PC-3 (cell line): ENCODE measurements around the gene BPIFB1. TPM values are rescaled to one million over a fixed set of nuclear protein-coding genes. Genes with fewer than 3 reads are reported as not detected.

Experiments
- ATAC-seq: fragments of 200-7000 bp; cut with Tn5 transposase; 2 replicates; pipeline ENCODE4 v1.9.1; 2020; ENCODE audit warnings: mild to moderate bottlenecking, moderate library complexity
- BruUV-seq: library from RNA; stranded (reverse); fragments of 400-500 nt; replicated peaks from 2 replicates; lab custom pipeline; 2021; lab: Mats Ljungman, UMichigan
- CTCF ChIA-PET: fragments of 300-600 bp; sonication (Branson Sonifier 250); formaldehyde crosslinking; loops from one replicate; lab custom pipeline; 2022; ENCODE audit warnings: antibody characterized with exemption; lab: Charles Lee
- POLR2A ChIA-PET: fragments of 300-600 bp; sonication (Branson Sonifier 250); formaldehyde crosslinking; loops from one replicate; lab custom pipeline; 2022; ENCODE audit warnings: antibody characterized with exemption; ENCODE audit not compliant: unreplicated experiment; lab: Charles Lee
- DNase-seq: peaks from one replicate; pipeline ENCODE4 v3.0.0-alpha.2; 2015
- H2AFZ ChIP-seq: fragments of 300-600 bp; sonication (generic); 2 replicates; pipeline ENCODE4 v1.6.0; 2016; ENCODE audit warnings: antibody characterized with exemption, low read length
- H3F3A ChIP-seq: fragments of 300-600 bp; sonication (generic); one replicate; pipeline ENCODE4 v1.6.0; 2017; ENCODE audit warnings: antibody characterized with exemption, low read length, control low read depth, mild to moderate bottlenecking; ENCODE audit not compliant: unreplicated experiment
- H3K27ac ChIP-seq: fragments of 300-600 bp; sonication (generic); 2 replicates; pipeline ENCODE4 v1.5.1; 2016; ENCODE audit warnings: mild to moderate bottlenecking, low read length
- H3K27me3 ChIP-seq: fragments of 300-600 bp; sonication (generic); 2 replicates; pipeline ENCODE4 v1.6.1; 2016; ENCODE audit warnings: low read length, mixed read lengths
- H3K36me3 ChIP-seq: fragments of 300-600 bp; sonication (generic); 2 replicates; pipeline ENCODE4 v1.6.1; 2016; ENCODE audit warnings: low read depth, mixed run types, low read length, mixed read lengths
- H3K4me1 ChIP-seq: fragments of 300-600 bp; sonication (generic); 2 replicates; pipeline ENCODE4 v1.5.1; 2016; ENCODE audit warnings: low read length; ENCODE audit not compliant: insufficient read depth
- H3K4me2 ChIP-seq: fragments of 300-600 bp; sonication (generic); 2 replicates; pipeline ENCODE4 v1.6.0; 2016; ENCODE audit warnings: low read length
- H3K4me3 ChIP-seq: fragments of 300-600 bp; sonication (generic); 2 replicates; pipeline ENCODE4 v1.5.1; 2016; ENCODE audit warnings: mild to moderate bottlenecking, low read length, mixed read lengths
- H3K79me2 ChIP-seq: fragments of 300-600 bp; sonication (generic); 2 replicates; pipeline ENCODE4 v1.6.1; 2017; ENCODE audit warnings: low read length, mixed read lengths
- H3K9ac ChIP-seq: fragments of 300-600 bp; sonication (generic); 2 replicates; pipeline ENCODE4 v1.6.0; 2016; ENCODE audit warnings: mild to moderate bottlenecking, low read length
- H3K9me2 ChIP-seq: fragments of 300-600 bp; sonication (generic); replicated peaks from 2 replicates; pipeline ENCODE4 v1.6.1; 2016; ENCODE audit warnings: mixed run types, low read length, mixed read lengths
- H3K9me3 ChIP-seq: fragments of 300-600 bp; sonication (generic); 2 replicates; pipeline ENCODE4 v1.6.1; 2016; ENCODE audit warnings: low read length, mixed read lengths
- H4K20me1 ChIP-seq: fragments of 300-600 bp; sonication (generic); 2 replicates; pipeline ENCODE4 v1.6.1; 2016; ENCODE audit warnings: low read length, mixed read lengths
- EZH2 ChIP-seq: fragments of 300-600 bp; sonication (generic); IDR thresholded peaks from one replicate; pipeline ENCODE4 v1.6.1; 2017; ENCODE audit warnings: antibody characterized with exemption, mild to moderate bottlenecking, low read length; ENCODE audit not compliant: unreplicated experiment
- EZH2phosphoT487 ChIP-seq: fragments of 300-600 bp; sonication (generic); IDR thresholded peaks from 2 replicates; pipeline ENCODE4 v1.6.1; 2018; ENCODE audit warnings: mild to moderate bottlenecking, antibody characterized with exemption, low read length, borderline replicate concordance
- intact Hi-C: fragments of 100-400 bp; cut with micrococcal nuclease; formaldehyde crosslinking; loops from 2 replicates; pipeline ENCODE4 v1.9.0; 2023
- total RNA-seq: library from RNA; depleted of rRNA; stranded (reverse); fragments of >200 nt; gene quantifications from 2 replicates; pipeline ENCODE4 v1.2.3, GENCODE V29; 2014
- TF ChIP-seq, protein P1 (sequence below): fragments of 300-600 bp; sonication (generic); conservative IDR thresholded peaks from 2 replicates; pipeline ENCODE4 v1.5.1; 2017; ENCODE audit warnings: antibody characterized with exemption, low read depth, mild to moderate bottlenecking, low read length

Gene BPIFB1
- total RNA-seq, 1 experiment from 2014 or later: not detected

DNA sequence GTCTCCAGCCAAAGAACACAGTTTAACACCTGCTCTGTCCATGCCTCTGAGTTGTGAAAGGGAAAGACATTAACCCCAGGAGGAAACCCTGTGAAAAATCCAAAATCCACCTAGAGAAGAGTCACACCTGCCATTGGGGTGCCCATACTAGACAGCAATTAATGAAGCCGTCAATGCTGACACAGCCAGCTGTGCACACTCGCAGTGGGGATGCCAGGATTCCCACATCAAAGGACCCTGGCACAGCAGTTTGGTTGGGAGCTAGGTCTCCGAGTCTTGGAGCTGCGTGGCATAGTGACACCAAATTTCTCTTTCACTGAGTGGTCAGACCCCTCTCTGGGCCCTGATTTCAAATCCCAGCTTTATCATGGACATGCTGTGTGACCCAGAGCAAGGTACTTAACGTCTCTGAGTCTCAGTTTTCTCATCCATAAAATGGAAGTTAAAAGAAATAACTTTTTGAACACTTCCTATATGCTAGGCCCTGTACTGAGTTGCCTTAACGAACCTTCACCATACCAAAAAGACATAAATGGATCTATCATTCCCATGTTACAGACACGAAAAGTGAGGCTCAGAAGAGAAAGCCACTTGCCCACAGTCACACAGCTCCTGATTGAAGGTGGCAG, 30.8 kb downstream of the BPIFB1 start:
- no peaks in the 10 kb centered on the region for H3K9me3 ChIP-seq
- CTCF ChIA-PET: no interaction called here
- H3F3A ChIP-seq: no peaks in the 10 kb centered on the region
- no peaks in the 10 kb centered on the region for H3K4me1 ChIP-seq
- H2AFZ ChIP-seq: no peak overlapping the region
- intact Hi-C loops: no loop called here
- no peaks in the 10 kb centered on the region for H3K79me2 ChIP-seq
- no peaks in the 10 kb centered on the region for H4K20me1 ChIP-seq
- H3K9me2 ChIP-seq: no peaks in the 10 kb centered on the region
- H3K27ac ChIP-seq: no peak overlapping the region
- no TSS peak for BruUV-seq
- no peaks in the 10 kb centered on the region for H3K36me3 ChIP-seq
- no peak overlapping the region for H3K9ac ChIP-seq
- H3K4me2 ChIP-seq: no peak overlapping the region
- TF ChIP-seq EZH2 (no peak), EZH2phosphoT487 (no peak)
- TF ChIP-seq, protein P1, sequence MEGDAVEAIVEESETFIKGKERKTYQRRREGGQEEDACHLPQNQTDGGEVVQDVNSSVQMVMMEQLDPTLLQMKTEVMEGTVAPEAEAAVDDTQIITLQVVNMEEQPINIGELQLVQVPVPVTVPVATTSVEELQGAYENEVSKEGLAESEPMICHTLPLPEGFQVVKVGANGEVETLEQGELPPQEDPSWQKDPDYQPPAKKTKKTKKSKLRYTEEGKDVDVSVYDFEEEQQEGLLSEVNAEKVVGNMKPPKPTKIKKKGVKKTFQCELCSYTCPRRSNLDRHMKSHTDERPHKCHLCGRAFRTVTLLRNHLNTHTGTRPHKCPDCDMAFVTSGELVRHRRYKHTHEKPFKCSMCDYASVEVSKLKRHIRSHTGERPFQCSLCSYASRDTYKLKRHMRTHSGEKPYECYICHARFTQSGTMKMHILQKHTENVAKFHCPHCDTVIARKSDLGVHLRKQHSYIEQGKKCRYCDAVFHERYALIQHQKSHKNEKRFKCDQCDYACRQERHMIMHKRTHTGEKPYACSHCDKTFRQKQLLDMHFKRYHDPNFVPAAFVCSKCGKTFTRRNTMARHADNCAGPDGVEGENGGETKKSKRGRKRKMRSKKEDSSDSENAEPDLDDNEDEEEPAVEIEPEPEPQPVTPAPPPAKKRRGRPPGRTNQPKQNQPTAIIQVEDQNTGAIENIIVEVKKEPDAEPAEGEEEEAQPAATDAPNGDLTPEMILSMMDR: no peak
- peaks cover 14% of the 10 kb centered on the region for H3K27me3 ChIP-seq
- no peak overlapping the region for H3K4me3 ChIP-seq
- DNase-seq (no peak), ATAC-seq (no peak)
- POLR2A ChIA-PET: no interaction called here

DNA sequence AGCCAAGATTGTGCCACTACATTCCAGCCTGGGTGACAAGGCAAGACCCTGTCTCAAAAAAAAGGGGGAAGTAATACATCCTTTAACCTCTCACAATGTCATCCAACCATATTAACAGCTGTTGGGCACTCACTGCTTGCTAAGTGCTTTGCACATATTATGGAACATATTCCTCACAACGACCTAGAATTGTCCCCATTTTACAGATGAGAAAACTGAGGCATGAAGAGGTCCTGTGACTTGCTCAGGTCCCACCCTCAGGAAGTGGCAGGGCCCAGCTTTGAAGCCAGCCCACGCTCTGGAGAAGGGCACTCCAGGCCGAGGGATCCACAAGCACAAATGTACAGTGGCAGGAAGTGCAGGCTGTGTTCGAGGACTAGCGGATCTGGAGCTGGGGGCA, 33.3 kb downstream of the BPIFB1 start:
- no peaks in the 10 kb centered on the region for H4K20me1 ChIP-seq
- BruUV-seq: no TSS peak
- H3K27ac ChIP-seq: no peak overlapping the region
- intact Hi-C loops: no loop called here
- ChIA-PET POLR2A (no interaction called here), CTCF (no interaction called here)
- no peaks in the 10 kb centered on the region for H3K9me3 ChIP-seq
- H3K79me2 ChIP-seq: no peaks in the 10 kb centered on the region
- no peaks in the 10 kb centered on the region for H3F3A ChIP-seq
- H2AFZ ChIP-seq: no peak overlapping the region
- no peak for TF ChIP-seq EZH2
- no peak for TF ChIP-seq EZH2phosphoT487
- TF ChIP-seq, protein P1: no peak
- no peaks in the 10 kb centered on the region for H3K36me3 ChIP-seq
- ATAC-seq (no peak), DNase-seq (no peak)
- H3K9me2 ChIP-seq: no peaks in the 10 kb centered on the region
- no peak overlapping the region for H3K4me2 ChIP-seq
- H3K27me3 ChIP-seq: peaks cover 15% of the 10 kb centered on the region
- no peaks in the 10 kb centered on the region for H3K4me1 ChIP-seq
- no peak overlapping the region for H3K4me3 ChIP-seq
- no peak overlapping the region for H3K9ac ChIP-seq

DNA sequence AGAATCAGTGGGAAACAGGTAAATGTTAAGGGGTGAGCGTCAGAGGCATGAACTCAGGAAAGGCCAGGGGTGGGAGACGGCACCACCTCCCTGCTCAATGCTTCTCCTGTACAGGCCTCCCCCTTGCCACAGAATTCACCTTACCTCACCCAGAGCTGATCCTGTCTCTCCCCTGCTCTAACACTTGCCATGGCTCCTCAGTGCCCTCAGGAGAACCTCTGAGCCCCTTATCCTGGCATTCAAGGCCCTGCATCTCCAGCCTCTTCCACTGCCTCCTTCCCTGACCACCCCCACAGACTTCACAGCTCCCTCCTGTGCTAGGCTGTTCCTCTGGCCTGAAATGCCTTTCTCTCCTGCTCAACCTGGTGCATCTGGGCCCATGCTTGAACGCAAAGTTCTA, 33.9 kb downstream of the BPIFB1 start:
- DNase-seq (no peak), ATAC-seq (no peak)
- no peak overlapping the region for H2AFZ ChIP-seq
- H3K9me2 ChIP-seq: no peaks in the 10 kb centered on the region
- no peaks in the 10 kb centered on the region for H3K4me1 ChIP-seq
- H3K4me2 ChIP-seq: no peak overlapping the region
- no peak for TF ChIP-seq EZH2phosphoT487
- no peak for TF ChIP-seq EZH2
- TF ChIP-seq, protein P1: no peak
- H3F3A ChIP-seq: no peaks in the 10 kb centered on the region
- CTCF ChIA-PET: no interaction called here
- H4K20me1 ChIP-seq: no peaks in the 10 kb centered on the region
- H3K9me3 ChIP-seq: no peaks in the 10 kb centered on the region
- POLR2A ChIA-PET: no interaction called here
- no peak overlapping the region for H3K27ac ChIP-seq
- no peaks in the 10 kb centered on the region for H3K36me3 ChIP-seq
- no TSS peak for BruUV-seq
- no peak overlapping the region for H3K4me3 ChIP-seq
- no peaks in the 10 kb centered on the region for H3K79me2 ChIP-seq
- no peak overlapping the region for H3K9ac ChIP-seq
- H3K27me3 ChIP-seq: peaks cover 15% of the 10 kb centered on the region
- intact Hi-C loops: no loop called here
